NCI-H226 (cell line): Measurements from ENCODE around the gene REEP1.

ENCODE experiments used
- DNase-seq: peaks from one replicate; pipeline ENCODE4 v3.0.0-alpha.2; 2015

The REEP1 gene

GRCh38 chr2:86344404-86344803 lies 7.0 kb upstream of the REEP1 start:
- DNase-seq, result no peak

GRCh38 chr2:86342488-86342887 lies 5.1 kb upstream of the REEP1 start:
- DNase-seq, result no peak

GRCh38 chr2:86341470-86341869 lies 4.0 kb upstream of the REEP1 start:
- DNase-seq, result no peak

GRCh38 chr2:86338778-86339295 lies 1.4 kb upstream of the REEP1 start:
- DNase-seq, result no peak

- no peak for DNase-seq
Observed at GRCh38 chr2:86336675-86337243, 667 bp downstream of the REEP1 start.

GRCh38 chr2:86335865-86336674 lies 1.4 kb downstream of the REEP1 start:
- no peak for DNase-seq

- DNase-seq, result no peak
Observed at GRCh38 chr2:86333378-86333777, 4.0 kb downstream of the REEP1 start.

- DNase-seq, result no peak
Observed at GRCh38 chr2:86332654-86333053, 4.8 kb downstream of the REEP1 start.

GRCh38 chr2:86331384-86331783 lies 6.0 kb downstream of the REEP1 start:
- DNase-seq, result no peak

- DNase-seq, result no peak
Observed at GRCh38 chr2:86330001-86330400, 7.4 kb downstream of the REEP1 start.

- DNase-seq, result no peak
Observed at GRCh38 chr2:86323273-86324021, 14.0 kb downstream of the REEP1 start.

GRCh38 chr2:86319700-86320580 lies 17.5 kb downstream of the REEP1 start:
- DNase-seq, result no peak

GRCh38 chr2:86315084-86315483 lies 22.3 kb downstream of the REEP1 start:
- no peak for DNase-seq

GRCh38 chr2:86314125-86314524 lies 23.3 kb downstream of the REEP1 start:
- DNase-seq, result no peak

GRCh38 chr2:86313341-86313740 lies 24.1 kb downstream of the REEP1 start:
- DNase-seq, result no peak

- no peak for DNase-seq
Observed at GRCh38 chr2:86311879-86312278, 25.5 kb downstream of the REEP1 start.

GRCh38 chr2:86309966-86310365 lies 27.5 kb downstream of the REEP1 start:
- no peak for DNase-seq

- DNase-seq, result no peak
Observed at GRCh38 chr2:86308984-86309695, 28.3 kb downstream of the REEP1 start.

GRCh38 chr2:86308356-86308755 lies 29.1 kb downstream of the REEP1 start:
- no peak for DNase-seq

- no peak for DNase-seq
Observed at GRCh38 chr2:86307431-86307830, 30.0 kb downstream of the REEP1 start.

GRCh38 chr2:86305915-86306254 lies 31.5 kb downstream of the REEP1 start:
- DNase-seq, result no peak
